Left hindlimb (tissue), 1 donor: Measurements from ENCODE around the gene ADPRHL1.
A peak's percentile ranks its signal among the peaks of the same experiment; 100 is the strongest.
"Not testable (repeated sequence)": the region's sequence is repeated elsewhere in the genome, so short reads cannot be mapped to it uniquely, and the experiment has no call there.

Experiments
- DNase-seq: peaks from one replicate; pipeline ENCODE4 v3.0.0-alpha.2; 2018

ADPRHL1 gene

DNA sequence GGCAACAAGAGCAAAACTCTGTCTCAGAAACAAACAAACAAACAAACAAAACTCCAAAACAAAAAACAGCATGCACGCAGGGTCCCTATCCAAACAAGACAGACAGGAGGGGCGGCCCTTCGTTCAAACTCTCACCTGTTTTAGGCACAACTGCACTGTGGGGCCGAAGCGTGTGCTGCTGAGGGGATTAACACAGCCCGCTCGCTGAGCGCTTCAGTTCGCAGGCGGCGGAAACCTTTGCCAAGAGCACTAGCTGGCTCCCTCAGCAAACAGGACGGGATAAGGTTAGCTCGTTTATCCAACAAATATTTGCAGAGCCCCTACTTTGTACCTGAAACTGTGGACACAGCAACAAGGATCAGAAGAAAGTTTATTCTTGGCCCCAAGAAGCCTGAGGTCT, 1.6 kb upstream of the ADPRHL1 start:
- DNase-seq, result no peak

- no peak for DNase-seq
Observed at GRCh38 chr13:113452466-113452865, 822 bp downstream of the ADPRHL1 start.

DNA sequence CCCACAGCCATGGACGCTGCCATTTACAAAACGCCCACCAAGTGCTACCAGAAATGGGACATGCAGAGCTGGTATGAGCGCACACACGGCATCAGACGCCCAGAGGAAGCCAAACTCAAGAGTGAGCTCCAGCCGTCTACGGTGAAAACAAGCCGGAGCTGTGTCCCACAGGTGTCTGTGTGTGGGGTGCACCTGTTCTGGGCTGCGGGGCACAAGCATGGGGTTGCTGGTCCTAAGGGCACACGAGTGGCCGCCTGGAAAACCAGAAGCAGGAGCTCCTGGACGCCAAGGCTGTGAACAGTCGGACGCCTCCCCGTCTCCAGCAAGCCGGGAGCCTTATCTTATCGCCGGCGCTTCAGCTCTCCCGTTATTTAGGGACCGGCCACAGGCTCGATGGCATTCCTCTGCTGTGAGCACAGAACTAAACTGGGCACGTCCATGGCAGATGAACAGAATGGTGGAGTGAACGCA, 1.3 kb downstream of the ADPRHL1 start:
- DNase-seq, result no peak

GRCh38 chr13:113450861-113451620, 2.2 kb downstream of the ADPRHL1 start:
- DNase-seq, result not testable (repeated sequence)

GRCh38 chr13:113450348-113450744, 2.9 kb downstream of the ADPRHL1 start:
- DNase-seq, result not testable (repeated sequence)

DNA sequence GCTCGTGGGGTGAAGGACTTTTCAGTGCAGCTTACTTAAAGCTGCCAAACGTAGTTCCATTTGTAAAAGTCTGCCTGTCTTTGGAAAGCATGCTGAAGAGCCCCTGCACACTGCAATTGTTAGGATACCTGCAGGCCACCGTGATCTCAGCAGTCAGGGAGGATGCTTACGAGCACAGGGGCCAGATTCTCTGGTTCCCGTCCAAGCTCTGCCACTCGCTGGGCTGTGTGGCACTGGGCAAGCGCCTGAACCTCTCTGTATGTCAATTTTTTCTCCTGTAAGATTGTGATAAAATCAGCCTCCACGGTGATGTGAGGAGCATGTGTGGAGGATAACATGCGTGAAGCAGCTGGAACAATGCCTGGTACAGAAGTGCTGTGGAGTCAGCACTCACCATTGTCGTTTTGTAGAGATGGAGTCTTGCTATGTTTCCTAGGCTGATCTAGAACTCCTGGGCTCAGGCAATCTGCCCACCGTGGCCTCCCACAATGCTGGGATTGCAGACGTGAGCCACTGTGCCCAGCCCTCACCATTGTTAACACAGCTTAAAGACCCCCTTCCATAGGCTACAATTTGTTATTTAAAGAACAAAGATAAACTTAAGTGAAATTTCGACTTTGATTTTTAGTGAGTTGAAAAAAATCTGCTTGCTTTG, 3.5 kb downstream of the ADPRHL1 start:
- DNase-seq, result no peak

DNA sequence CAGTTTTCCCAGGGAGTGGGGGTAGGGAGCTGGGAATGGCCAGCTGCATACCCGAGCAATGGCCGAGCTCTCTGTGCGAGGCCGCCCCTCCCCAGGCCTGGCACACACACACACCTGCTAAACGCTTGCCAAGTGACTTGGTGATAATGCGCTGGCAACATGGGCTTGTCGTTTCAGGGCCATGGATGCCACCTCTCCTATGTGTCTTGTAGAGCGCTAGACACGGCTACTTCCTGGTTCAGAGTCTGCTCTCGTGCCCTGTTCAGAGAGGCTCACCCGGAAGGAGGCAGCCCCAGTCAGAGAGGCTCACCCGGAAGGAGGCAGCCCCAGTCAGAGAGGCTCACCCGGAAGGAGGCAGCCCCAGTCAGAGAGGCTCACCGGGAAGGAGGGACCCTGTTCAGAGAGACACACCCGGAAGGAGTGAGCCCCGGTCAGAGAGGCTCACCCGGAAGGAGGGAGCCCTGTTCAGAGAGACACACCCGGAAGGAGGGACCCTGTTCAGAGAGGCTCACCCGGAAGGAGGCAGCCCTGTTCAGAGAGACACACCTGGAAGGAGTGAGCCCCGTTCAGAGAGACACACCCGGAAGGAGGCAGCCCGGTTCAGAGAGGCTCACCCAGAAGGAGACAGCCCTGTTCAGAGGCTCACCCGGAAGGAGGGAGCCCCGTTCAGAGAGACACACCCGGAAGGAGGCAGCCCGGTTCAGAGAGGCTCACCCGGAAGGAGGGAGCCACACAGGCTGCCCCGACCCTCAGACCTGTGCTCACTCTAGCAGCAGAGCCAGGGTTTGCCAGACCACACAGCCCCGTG, 4.2 kb downstream of the ADPRHL1 start:
- no peak for DNase-seq

GRCh38 chr13:113448545-113448884, 4.8 kb downstream of the ADPRHL1 start:
- DNase-seq, result no peak

DNA sequence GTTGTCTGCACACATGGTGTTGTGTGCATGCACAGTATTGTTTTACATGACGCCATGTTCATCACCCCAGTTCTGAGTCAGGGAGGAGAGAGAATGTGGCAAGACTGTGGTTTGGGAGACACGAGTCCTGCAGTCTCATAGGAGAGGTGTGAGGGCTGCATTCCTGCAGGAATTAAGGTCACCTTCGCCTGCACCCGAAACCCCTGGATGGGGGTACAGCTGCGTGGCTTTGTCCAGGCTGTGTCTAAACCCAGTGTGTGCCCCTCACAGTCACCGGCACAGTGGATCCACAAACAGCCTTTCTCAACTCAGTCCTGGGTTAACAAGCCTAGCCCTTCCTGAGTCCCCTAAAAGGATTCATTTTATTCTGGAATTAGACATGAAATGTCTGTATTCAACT, 5.7 kb downstream of the ADPRHL1 start:
- DNase-seq, result no peak

GRCh38 chr13:113446488-113446854, 6.8 kb downstream of the ADPRHL1 start:
- DNase-seq, result no peak

DNA sequence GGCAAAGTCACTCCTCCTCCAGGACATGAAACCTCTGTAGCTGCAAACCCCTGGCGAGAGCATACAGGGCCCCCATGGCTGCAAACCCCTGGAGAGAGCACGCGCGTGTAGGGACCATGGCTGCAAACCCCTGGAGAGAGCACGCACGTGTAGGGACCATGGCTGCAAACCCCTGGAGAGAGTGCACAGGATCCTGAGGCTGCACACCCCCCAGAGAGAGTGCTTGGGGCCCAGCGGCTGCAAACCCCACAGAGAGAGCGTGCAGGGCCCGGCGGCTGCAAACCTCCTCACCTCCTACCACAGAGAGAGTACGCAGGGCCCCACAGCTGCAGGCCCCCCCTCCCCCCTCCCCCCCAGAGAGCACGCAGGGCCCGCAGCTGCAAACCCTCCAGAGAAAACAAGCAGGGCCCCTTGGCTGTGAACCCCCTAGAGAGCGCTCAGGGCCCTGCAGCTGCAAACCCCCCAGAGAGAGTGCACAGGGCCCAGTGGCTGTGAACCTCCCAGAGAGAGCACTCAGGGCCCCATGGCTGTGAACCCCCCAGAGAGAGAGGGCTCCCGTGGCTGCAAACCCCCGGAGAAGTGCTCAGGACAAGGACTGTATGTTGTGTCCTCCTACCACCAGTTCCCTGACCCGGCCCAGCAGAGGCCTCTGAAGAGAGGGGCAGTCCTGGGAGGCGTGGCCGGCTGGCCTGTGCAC, 7.3 kb downstream of the ADPRHL1 start:
- DNase-seq, result no peak

GRCh38 chr13:113443991-113444390, 9.3 kb downstream of the ADPRHL1 start:
- DNase-seq, result no peak

- DNase-seq, result no peak
Observed at GRCh38 chr13:113442985-113443362, 10.3 kb downstream of the ADPRHL1 start.

DNA sequence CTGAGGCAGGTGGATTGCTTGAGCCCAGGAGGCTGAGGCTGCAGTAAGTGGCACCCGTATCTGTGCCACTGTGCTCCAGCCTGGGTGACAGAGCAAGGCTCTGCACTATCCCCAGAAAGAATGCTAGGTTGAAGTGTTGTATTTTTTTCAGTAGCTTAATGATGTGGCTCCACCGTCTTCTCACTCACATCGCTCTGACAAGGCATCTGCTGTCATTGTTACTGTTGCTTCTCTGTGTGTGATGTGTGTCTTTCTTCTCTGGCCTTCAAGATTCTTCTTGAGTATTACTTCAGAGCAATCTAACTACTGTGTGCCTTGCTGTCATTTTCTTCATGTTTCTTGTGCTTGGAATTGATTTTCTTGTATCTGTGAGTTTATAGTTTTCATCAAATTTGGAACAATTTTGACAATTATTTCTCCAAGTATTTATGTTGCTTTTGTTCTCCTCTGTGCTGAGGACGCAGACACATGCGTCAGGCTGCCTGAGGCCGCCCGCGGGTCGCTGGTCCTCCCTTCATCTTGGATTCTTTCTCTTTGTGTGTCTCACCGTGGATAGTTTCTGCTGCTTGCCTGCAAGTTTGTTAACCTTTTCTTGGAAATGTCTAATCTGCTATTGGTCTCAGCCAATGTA, 10.8 kb downstream of the ADPRHL1 start:
- DNase-seq, result no peak

DNA sequence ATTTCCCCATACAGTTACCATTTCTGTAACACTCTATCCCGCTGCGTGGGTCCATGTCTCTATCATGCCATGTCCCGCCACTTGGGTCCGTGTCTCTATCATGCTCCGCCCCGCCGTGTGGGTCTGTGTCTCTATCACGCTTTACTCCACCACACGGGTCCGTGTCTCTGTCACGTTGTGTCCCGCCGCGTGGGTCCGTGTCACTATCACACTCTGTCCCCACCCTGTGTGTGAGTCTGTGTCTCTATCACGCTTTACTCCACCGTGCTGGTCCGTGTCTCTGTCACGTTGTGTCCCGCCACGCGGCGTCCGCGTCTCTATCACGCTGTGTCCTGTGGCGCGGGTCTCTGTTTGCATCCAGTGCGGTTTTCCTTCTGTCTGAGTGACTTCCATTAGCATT, 11.6 kb downstream of the ADPRHL1 start:
- no peak for DNase-seq

DNA sequence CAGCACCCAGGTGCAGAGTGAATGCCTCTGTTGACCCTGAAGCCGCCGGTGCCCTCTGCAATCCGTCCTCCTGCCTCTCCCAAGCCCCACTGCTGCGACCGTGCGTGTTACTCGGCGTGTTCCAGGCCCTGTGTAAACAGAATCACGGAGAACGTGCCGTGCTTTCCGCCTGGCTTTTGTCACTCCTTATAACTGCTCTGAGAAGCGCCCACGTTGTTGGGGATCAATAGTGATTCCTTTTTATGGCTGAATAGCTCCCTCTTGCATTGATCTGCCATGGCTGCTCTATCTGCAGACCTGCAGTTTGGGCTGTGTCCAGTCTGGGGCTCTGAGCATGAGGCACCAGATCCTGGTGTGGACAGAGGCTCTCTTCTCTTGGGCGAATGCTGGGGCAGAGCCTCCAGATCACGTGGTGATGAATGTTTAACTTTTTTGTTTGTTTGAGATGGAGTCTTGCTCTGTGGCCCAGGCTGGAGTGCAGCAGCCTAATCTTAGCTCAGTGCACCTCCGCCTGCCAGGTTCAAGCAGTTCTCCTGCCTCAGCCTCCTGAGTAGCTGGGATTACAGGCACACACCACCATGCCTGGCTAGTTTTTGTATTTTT, 15.8 kb downstream of the ADPRHL1 start:
- DNase-seq, result no peak

DNA sequence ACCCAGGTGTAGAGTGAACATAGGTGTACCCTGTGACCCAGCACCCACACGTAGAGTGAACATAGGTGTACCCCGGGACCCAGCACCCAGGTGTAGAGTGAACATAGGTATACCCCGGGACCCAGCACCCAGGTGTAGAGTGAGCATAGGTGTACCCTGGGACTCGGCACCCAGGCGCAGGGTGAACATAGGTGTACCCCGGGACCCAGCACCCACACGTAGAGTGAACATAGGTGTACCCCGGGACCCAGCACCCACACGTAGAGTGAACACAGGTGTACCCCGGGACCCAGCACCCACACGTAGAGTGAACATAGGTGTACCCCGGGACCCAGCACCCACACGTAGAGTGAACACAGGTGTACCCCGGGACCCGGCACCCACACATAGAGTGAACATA, 16.4 kb downstream of the ADPRHL1 start:
- not testable (repeated sequence) for DNase-seq

GRCh38 chr13:113435907-113436306, 17.4 kb downstream of the ADPRHL1 start:
- not testable (repeated sequence) for DNase-seq

- no peak for DNase-seq
Observed at GRCh38 chr13:113433391-113433916, 19.8 kb downstream of the ADPRHL1 start.

DNA sequence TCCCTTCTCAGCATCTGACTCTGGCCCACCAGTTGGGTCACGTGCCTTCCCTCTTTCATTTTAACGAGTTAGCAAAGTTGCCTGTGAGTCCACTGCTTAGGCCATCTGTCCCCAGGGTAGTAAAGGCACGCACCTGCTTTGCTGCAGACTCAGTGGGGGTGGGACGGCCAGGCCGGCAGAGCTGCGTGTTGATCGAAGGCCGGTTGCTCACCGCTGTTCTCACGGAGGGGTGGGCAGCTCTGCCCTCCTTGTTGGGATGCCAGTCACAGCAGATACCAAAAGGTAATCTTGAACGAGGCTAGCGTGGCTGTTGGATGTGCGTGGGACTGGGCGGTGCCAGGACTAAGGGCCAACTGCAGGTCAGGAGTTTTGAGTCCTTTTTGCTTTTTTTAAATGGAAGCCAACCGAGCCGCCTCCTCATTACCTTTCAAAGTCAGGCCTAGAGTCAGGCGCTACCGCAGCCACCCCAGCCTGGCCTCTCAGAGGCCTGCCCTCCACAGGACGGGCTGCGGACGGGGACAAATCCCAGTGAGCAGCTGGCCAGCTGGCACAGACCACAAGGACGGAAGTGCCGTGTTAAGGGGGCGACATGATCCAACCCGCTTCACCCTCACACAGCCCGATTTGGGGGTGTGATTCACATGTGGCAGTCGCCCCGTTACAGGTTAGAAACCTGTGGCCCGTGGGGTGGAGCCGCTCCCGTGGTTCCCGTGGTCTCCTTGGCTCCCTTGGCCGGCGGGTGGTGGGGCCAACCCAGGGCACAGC, 20.6 kb downstream of the ADPRHL1 start:
- peak; percentile 29 for DNase-seq

DNA sequence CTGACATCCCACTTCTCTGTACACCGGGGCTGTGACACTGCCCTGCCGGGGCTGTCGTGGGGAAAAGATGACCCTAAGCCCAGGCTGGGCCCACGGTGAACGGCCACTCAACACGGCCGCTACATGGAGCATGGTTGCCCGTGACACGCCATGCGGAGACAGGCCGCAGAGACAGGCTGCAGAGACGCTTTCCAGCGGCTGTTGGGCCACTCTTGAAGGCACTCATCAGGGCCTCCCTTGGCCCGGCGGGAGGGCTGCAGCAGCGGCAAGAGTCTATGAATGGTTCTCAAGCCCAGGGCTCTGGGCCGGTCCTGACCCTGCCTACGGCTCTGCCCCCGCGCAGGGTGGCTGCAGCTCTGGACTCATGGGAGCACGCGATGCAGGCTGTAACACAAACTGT, 22.1 kb downstream of the ADPRHL1 start:
- no peak for DNase-seq
